Measurements from ENCODE around the gene MRPL55. TPM values are rescaled to one million over a fixed set of nuclear protein-coding genes. Genes with fewer than 3 reads are reported as not detected.
A peak's percentile ranks its signal among the peaks of the same experiment; 100 is the strongest.

Gene MRPL55
- total RNA-seq, 2 experiments from 2014 or later: 75.0 to 82.4 TPM

DNA sequence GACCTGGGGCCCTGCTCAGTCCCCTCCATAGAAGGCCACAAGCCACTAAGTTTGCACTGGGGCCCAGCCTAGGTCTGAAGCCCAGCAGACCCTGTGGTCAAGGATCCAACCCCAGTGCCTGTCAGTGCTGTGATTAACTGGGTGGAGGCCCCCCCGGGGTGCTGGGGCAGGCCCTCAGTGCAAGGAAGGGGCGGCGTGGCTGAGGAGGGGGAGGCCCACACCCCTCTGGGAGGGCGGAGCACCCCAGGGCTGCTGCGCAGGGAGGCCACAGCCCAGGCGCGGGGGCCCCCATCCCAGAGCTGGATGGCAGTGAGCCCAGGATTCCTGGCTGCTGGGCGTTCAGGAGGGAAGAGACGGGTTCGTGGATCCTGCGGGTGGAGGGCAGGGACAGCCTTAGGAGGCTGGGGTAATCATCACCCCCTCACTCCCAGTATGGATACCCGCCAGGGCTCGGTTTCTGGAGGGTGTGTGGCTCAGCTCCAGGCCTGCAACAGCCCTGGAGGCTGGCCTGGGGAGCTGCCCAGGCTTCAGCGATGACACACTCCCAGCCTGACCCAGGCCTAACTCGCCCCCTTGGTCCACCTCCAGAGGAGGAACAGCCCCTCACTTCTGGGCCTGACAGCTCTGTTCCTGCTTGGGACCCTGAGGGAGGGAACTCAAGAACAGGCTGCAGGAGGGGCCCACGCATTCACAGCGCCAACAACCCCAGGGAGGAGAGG lies 41.5 kb upstream of the MRPL55 start:
- no peaks in the 10 kb centered on the region for H3K9me3 Mint-ChIP-seq
- H3K4me3 Mint-ChIP-seq: no peak overlapping the region
- H3K27me3 Mint-ChIP-seq: no peaks in the 10 kb centered on the region
- H3K27ac Mint-ChIP-seq: no peak overlapping the region
- no peak for DNase-seq
- H3K36me3 Mint-ChIP-seq: no peaks in the 10 kb centered on the region
- peaks cover 14% of the 10 kb centered on the region for H3K4me1 Mint-ChIP-seq

DNA sequence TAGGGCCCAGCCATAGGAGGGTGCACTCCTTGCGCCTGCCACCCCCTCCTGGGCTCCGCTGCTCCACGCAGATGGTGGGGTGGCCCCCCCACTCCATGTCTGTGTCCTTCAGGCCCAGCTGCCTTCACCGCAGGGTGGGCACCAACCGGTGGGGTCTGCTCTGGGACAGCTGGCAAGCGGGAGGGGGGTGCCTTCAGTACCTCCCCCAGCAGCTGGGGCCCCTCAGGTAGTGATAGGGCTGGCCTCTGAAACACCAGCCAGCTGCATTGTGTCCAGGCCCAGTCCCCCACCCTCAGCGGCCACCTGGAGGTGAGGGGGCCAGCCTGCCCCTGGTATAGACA lies 41.0 kb upstream of the MRPL55 start:
- H3K4me3 Mint-ChIP-seq: no peak overlapping the region
- H3K27ac Mint-ChIP-seq: no peak overlapping the region
- no peaks in the 10 kb centered on the region for H3K36me3 Mint-ChIP-seq
- no peaks in the 10 kb centered on the region for H3K9me3 Mint-ChIP-seq
- H3K4me1 Mint-ChIP-seq: peaks cover 11% of the 10 kb centered on the region
- no peaks in the 10 kb centered on the region for H3K27me3 Mint-ChIP-seq
- no peak for DNase-seq

DNA sequence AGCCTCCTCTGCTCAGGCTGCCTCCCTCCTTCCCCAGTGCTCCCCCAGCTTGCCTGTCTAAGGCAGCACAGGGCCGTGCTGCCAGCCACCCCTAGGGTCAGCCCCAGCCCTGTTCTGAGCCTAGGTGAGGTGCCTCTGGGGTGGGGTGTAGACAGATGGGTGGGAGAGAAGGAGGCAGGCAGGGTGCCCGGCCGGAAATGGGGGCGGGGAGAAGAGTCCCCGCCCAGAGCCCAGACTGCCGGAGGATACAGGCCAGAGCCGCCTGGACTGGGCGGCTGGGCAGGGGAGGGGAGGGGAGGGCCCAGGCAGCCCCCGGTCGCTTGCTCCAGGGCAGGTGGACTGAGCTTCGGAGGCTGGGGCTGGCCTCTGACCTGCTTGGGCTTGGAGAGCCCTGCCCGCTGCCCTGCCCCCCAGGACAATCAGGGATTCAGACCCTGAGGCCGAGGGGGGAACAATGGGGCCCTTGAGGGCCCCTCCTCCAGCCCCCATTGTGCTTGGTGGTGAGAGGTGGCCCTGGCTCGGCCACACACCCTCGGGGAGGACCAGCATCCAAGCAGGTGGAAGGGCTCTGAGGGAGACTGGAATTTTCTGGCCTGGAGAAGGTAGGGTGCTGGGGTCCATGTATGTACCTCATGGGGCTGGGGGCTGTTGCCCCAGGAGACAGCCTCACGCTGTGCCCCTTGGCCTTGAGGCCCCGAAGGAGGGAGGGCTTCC lies 40.5 kb upstream of the MRPL55 start, which contains the start of gene GJC2:
TSS of gene GJC2 (plus strand) at position 525 of the 714 bp plus-strand sequence. CDS start 7,829 bp downstream, outside the sequence.
- no peak within 1 kb of the TSS for H3K27ac Mint-ChIP-seq
- H3K36me3 Mint-ChIP-seq: no peaks in the 10 kb centered on the region
- DNase-seq: no peak
- no peaks in the 10 kb centered on the region for H3K9me3 Mint-ChIP-seq
- peaks cover 8% of the 10 kb centered on the region for H3K4me1 Mint-ChIP-seq
- no peak within 1 kb of the TSS for H3K4me3 Mint-ChIP-seq
- no peaks in the 10 kb centered on the region for H3K27me3 Mint-ChIP-seq

- no peaks in the 10 kb centered on the region for H3K36me3 Mint-ChIP-seq
- DNase-seq: no peak
- H3K27me3 Mint-ChIP-seq: no peaks in the 10 kb centered on the region
- no peak overlapping the region for H3K27ac Mint-ChIP-seq
- no peaks in the 10 kb centered on the region for H3K9me3 Mint-ChIP-seq
- no peak overlapping the region for H3K4me3 Mint-ChIP-seq
- H3K4me1 Mint-ChIP-seq: peaks cover 7% of the 10 kb centered on the region
Observed at GRCh38 chr1:228148935-228149405, 39.9 kb upstream of the MRPL55 start.

- Mint-ChIP-seq H3K9me3 (no peaks in the 10 kb centered on the region), H3K4me3 (no peak overlapping the region), H3K27me3 (no peaks in the 10 kb centered on the region), H3K36me3 (peaks cover 1% of the 10 kb centered on the region), H3K27ac (no peak overlapping the region), H3K4me1 (peaks cover 12% of the 10 kb centered on the region)
- no peak for DNase-seq
Observed at GRCh38 chr1:228148196-228148861, 39.2 kb upstream of the MRPL55 start.

GRCh38 chr1:228147768-228148167 lies 38.7 kb upstream of the MRPL55 start:
- no peak overlapping the region for H3K27ac Mint-ChIP-seq
- DNase-seq: no peak

GRCh38 chr1:228147151-228147693 lies 38.1 kb upstream of the MRPL55 start:
- Mint-ChIP-seq H3K4me1 (peaks cover 23% of the 10 kb centered on the region), H3K4me3 (no peak overlapping the region), H3K9me3 (no peaks in the 10 kb centered on the region), H3K27me3 (no peaks in the 10 kb centered on the region), H3K36me3 (peaks cover 12% of the 10 kb centered on the region), H3K27ac (no peak overlapping the region)
- DNase-seq: no peak

More at GRCh38 chr1:228147768-228148167, 38.7 kb upstream of the MRPL55 start:
- Mint-ChIP-seq H3K4me1 (peaks cover 18% of the 10 kb centered on the region), H3K27me3 (no peaks in the 10 kb centered on the region), H3K9me3 (no peaks in the 10 kb centered on the region), H3K36me3 (peaks cover 7% of the 10 kb centered on the region), H3K4me3 (no peak overlapping the region)

GRCh38 chr1:228146417-228147150 lies 37.5 kb upstream of the MRPL55 start:
- no peak for DNase-seq
- no peaks in the 10 kb centered on the region for H3K9me3 Mint-ChIP-seq
- no peak overlapping the region for H3K4me3 Mint-ChIP-seq
- H3K4me1 Mint-ChIP-seq: peaks cover 25% of the 10 kb centered on the region
- H3K27ac Mint-ChIP-seq: no peak overlapping the region
- H3K36me3 Mint-ChIP-seq: peaks cover 19% of the 10 kb centered on the region
- H3K27me3 Mint-ChIP-seq: no peaks in the 10 kb centered on the region

DNA sequence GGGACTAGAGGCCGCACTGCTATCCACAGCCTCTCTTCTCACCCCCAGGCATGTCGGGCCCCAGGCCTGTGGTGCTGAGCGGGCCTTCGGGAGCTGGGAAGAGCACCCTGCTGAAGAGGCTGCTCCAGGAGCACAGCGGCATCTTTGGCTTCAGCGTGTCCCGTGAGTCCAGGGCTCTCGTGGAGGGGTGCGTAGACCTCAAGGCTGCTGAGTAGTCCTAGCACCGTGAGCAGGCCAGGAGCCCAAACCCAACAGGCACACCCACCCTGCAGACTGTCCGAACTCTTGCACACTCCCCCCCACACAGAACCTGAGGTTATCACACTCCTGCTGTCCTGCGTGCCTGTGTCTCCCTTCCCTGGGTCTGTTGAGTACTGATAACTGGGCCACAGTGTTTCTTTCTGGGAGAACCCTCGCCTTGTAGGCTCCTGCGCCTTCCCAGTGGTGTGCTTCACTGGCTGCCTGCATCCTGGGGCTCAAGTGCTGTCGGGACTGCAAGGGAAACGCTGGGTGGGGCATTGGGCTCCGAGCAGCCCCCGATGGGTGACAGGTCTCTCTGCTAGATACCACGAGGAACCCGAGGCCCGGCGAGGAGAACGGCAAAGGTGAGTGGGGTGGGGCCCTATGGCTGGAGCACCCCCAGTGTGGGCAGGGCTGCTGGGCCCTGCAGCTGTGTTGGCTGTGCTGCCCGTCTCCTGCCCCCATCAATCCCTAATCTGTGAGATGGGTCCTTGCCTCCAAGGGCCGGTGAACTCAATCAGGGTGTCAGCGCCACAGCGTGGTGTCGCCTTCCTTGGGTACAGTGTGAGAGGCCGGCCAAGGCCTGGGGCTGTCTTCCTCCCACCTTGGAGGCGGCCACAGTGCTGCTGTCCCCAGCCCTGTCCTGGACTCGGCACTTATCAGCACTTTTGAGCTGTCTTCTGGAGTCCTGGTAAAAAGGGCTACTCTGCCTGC lies 36.6 kb upstream of the MRPL55 start:
- Mint-ChIP-seq H3K9me3 (no peaks in the 10 kb centered on the region), H3K4me1 (peaks cover 25% of the 10 kb centered on the region), H3K4me3 (no peak overlapping the region), H3K27me3 (no peaks in the 10 kb centered on the region), H3K27ac (no peak overlapping the region), H3K36me3 (peaks cover 27% of the 10 kb centered on the region)
- DNase-seq: no peak

DNA sequence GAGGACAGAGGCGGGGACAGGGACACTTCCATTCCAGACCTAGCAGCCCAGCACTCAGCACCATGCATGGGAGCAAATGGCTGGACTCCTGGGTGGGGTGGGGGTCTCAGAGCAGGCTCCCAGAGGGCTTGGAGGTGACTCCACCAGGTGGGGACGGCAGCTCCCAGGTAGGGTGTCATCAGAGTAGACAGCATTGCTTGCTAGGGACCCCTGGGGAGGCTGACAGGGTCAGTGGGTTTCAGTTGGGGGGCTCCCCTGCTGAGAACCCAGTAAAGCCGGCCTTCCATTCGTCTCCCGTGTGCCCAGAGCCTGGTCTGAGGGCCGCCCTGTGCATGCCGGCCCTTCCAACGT lies 35.9 kb upstream of the MRPL55 start:
- Mint-ChIP-seq H3K27ac (no peak overlapping the region), H3K36me3 (peaks cover 30% of the 10 kb centered on the region), H3K27me3 (no peaks in the 10 kb centered on the region), H3K4me3 (no peak overlapping the region), H3K9me3 (no peaks in the 10 kb centered on the region), H3K4me1 (peaks cover 25% of the 10 kb centered on the region)
- DNase-seq: no peak

DNA sequence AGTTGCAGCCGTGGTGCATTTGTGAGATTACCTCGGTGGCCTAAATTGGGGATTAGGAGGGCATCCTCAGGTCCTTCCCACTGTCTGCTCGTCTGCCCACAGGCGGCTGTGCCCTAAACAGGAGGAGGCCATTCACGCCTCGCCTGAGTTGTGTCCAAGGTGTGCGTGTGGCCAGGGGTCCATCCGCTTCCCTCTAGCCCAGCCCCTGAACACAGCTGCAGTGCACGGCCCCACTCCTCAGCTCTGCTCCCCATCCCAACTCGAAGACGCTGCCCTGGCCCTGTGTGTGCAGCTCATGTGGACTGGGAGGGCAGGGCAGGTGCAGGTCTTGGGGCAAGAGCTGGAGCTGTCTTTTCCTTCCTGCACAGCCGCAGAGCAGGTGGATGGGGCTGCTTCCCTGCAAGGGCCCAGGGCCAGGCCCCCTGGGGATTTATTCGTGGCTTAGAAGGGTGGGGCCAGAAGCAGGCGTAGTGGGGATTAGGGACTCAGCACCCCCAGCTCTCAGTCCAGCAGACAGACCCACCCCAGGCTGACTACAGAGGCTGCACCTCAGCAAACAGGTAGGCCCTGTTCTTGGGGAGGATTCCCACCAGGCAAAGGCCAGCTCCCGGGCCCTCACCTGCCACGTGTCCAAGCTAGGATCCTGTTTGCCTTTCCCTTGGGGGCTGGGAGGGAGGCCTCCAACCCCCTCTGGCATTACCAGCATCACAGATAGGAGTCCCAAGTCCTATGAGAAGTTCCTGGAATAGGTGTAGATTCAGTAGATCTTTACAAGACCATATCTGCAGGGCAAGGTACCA lies 35.3 kb upstream of the MRPL55 start:
- Mint-ChIP-seq H3K27ac (no peak overlapping the region), H3K27me3 (no peaks in the 10 kb centered on the region), H3K9me3 (no peaks in the 10 kb centered on the region), H3K4me1 (peaks cover 26% of the 10 kb centered on the region), H3K4me3 (peak overlapping the region; percentile 6), H3K36me3 (peaks cover 30% of the 10 kb centered on the region)
- DNase-seq: no peak

GRCh38 chr1:228143480-228144192 lies 34.5 kb upstream of the MRPL55 start:
- Mint-ChIP-seq H3K4me1 (peaks cover 26% of the 10 kb centered on the region), H3K9me3 (no peaks in the 10 kb centered on the region), H3K4me3 (peak overlapping the region; percentile 99), H3K27me3 (no peaks in the 10 kb centered on the region), H3K27ac (peak overlapping the region; percentile 60), H3K36me3 (peaks cover 30% of the 10 kb centered on the region)
- DNase-seq: no peak

GRCh38 chr1:228142701-228143136 lies 33.6 kb upstream of the MRPL55 start:
- no peaks in the 10 kb centered on the region for H3K9me3 Mint-ChIP-seq
- no peaks in the 10 kb centered on the region for H3K27me3 Mint-ChIP-seq
- H3K27ac Mint-ChIP-seq: peak overlapping the region; percentile 99
- peaks cover 30% of the 10 kb centered on the region for H3K36me3 Mint-ChIP-seq
- peak overlapping the region; percentile 99 for H3K4me3 Mint-ChIP-seq
- no peak for DNase-seq
- peaks cover 26% of the 10 kb centered on the region for H3K4me1 Mint-ChIP-seq

Data from activated naive CD8-positive, alpha-beta T cell treated with anti-CD3 and anti-CD28 coated beads for 36 hours (primary cell).